ENCODE results near the gene SMYD3. TPM values are rescaled to one million over a fixed set of nuclear protein-coding genes. Genes with fewer than 3 reads are reported as not detected.

The SMYD3 gene
- total RNA-seq, 1 experiment from 2014 or later, result 25.5 TPM

DNA sequence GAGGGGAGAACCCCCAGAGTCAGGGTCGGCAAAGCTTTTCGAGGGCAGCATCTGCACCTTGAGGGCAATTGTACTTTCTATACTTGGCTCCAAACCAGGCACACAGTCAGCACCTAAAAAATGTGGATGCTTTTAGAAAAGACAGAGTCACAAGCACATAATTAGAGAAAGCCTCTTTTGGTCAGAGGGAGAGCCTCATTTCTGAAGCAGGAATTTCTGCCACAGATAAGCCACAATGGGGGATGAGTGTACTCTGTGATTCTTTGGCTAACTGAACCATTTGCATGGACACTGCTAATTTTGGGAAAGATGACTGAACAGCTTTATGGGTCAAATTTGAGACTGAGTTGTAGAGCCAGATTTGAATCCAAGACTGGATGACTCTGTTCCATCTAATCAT is 716.6 kb downstream of the SMYD3 start:
- H3K79me2 ChIP-seq (ENCODE audit: insufficient read depth, low read length), result no peaks in the 10 kb centered on the region
- H2BK12ac ChIP-seq (ENCODE audit: insufficient read length, low read depth, low read length), result no peak overlapping the region
- Mint-ChIP-seq H3K4me1 (peaks cover under 1 to 1% of the 10 kb centered on the region in 2 experiments), H3K9me3 (no peaks in the 10 kb centered on the region), H3K4me3 (no peak overlapping the region), H3K36me3 (ENCODE audit: insufficient read depth in 1 of 3, low read depth in 3 of 3) (no peaks in the 10 kb centered on the region), H3K27ac (no peak overlapping the region), H3K27me3 (ENCODE audit: low read depth) (no peaks in the 10 kb centered on the region)
- H4K8ac ChIP-seq (replicated peaks; ENCODE audit: insufficient read length, low read depth, low read length), result no peak overlapping the region
- no peak overlapping the region for H4K5ac ChIP-seq (ENCODE audit: insufficient read length, low read depth, low read length)
- H3K27me3 ChIP-seq (ENCODE audit: insufficient read depth, low read length), result no peaks in the 10 kb centered on the region
- DNase-seq, result no peak
- H2AFZ ChIP-seq (ENCODE audit: low read length), result no peak overlapping the region
- H2BK20ac ChIP-seq (ENCODE audit: low read depth, low read length, poor library complexity, severe bottlenecking), result no peak overlapping the region
- no peak overlapping the region for H3K27ac ChIP-seq (ENCODE audit: insufficient read length, low read depth, low read length)
- TF ChIP-seq, protein P1, sequence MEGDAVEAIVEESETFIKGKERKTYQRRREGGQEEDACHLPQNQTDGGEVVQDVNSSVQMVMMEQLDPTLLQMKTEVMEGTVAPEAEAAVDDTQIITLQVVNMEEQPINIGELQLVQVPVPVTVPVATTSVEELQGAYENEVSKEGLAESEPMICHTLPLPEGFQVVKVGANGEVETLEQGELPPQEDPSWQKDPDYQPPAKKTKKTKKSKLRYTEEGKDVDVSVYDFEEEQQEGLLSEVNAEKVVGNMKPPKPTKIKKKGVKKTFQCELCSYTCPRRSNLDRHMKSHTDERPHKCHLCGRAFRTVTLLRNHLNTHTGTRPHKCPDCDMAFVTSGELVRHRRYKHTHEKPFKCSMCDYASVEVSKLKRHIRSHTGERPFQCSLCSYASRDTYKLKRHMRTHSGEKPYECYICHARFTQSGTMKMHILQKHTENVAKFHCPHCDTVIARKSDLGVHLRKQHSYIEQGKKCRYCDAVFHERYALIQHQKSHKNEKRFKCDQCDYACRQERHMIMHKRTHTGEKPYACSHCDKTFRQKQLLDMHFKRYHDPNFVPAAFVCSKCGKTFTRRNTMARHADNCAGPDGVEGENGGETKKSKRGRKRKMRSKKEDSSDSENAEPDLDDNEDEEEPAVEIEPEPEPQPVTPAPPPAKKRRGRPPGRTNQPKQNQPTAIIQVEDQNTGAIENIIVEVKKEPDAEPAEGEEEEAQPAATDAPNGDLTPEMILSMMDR (conservative IDR thresholded peaks at IDR 0.05), result no peak
- no peak overlapping the region for H3K23ac ChIP-seq (ENCODE audit: insufficient read length, low read depth, low read length)
- no peak overlapping the region for H3K14ac ChIP-seq (ENCODE audit: insufficient read depth, low read length)
- H4K91ac ChIP-seq (ENCODE audit: insufficient read length, low read depth, low read length), result no peak overlapping the region
- no peak overlapping the region for H3K18ac ChIP-seq (ENCODE audit: insufficient read length, low read depth, low read length)
- no peaks in the 10 kb centered on the region for H3K79me1 ChIP-seq (ENCODE audit: insufficient read depth, low read depth, low read length, poor library complexity, severe bottlenecking)
- H3K4ac ChIP-seq (ENCODE audit: low read depth, low read length), result no peak overlapping the region
- H2BK15ac ChIP-seq (ENCODE audit: low read depth, low read length), result no peak overlapping the region
- WGBS (ENCODE audit: extremely low coverage, insufficient read length, low lambda C conversion rate), result no CpG with 5 or more reads among the region's 2 CpGs
- H3T11ph ChIP-seq (ENCODE audit: low read length), result no peak overlapping the region
- H2BK120ac ChIP-seq (ENCODE audit: low read depth, low read length, poor library complexity, severe bottlenecking), result no peak overlapping the region
- H3K9ac ChIP-seq (ENCODE audit: extremely low read depth, insufficient read length, low read length), result no peak overlapping the region
- no peaks in the 10 kb centered on the region for H4K20me1 ChIP-seq (ENCODE audit: control insufficient read depth, insufficient read depth, insufficient read length)
- H3K4me2 ChIP-seq (ENCODE audit: insufficient read depth, insufficient read length, low read length), result no peak overlapping the region
- no peak overlapping the region for H2AK5ac ChIP-seq (ENCODE audit: insufficient read length, low read length)
- H2BK5ac ChIP-seq (ENCODE audit: insufficient read length, low read length), result no peak overlapping the region
- H3K9me3 ChIP-seq (ENCODE audit: control insufficient read depth, low read depth, low read length), result no peaks in the 10 kb centered on the region
- no peak overlapping the region for H3K56ac ChIP-seq (ENCODE audit: insufficient read length, low read depth, low read length)
- no peaks in the 10 kb centered on the region for H3K23me2 ChIP-seq (ENCODE audit: insufficient read length, low read depth, low read length, poor library complexity, severe bottlenecking)
- H3K4me1 ChIP-seq (ENCODE audit: insufficient read depth, low read length), result no peaks in the 10 kb centered on the region

All from H9 (cell line).